Uterus (tissue), 4 donors: Measurements from ENCODE around the gene TCN2. TPM values are rescaled to one million over a fixed set of nuclear protein-coding genes. Genes with fewer than 3 reads are reported as not detected.
"Not testable (repeated sequence)": the region's sequence is repeated elsewhere in the genome, so short reads cannot be mapped to it uniquely, and the experiment has no call there.

Experiments
- DNase-seq, 2 donors: peaks; one replicate each; pipeline ENCODE4 v3.0.0-alpha.2; 2019 to 2020
- H3K27ac ChIP-seq, 2 donors: fragments of 200-600 bp; sonication (generic); 1 replicate in 1 of 2; 2 replicates in 1 of 2; pipeline ENCODE4 v1.5.1; 2016 to 2018
- H3K27me3 ChIP-seq, 2 donors: fragments of 200-600 bp; sonication (generic); one replicate each; pipeline ENCODE4 v1.5.1; 2018 to 2019; ENCODE audit warnings: control low read depth in 1 of 2
- H3K36me3 ChIP-seq, 2 donors: fragments of 200-600 bp; sonication (generic); one replicate each; pipeline ENCODE4 v1.5.1; 2019; ENCODE audit warnings: control low read depth in 1 of 2
- H3K4me1 ChIP-seq, 2 donors: fragments of 200-600 bp; sonication (generic); one replicate each; pipeline ENCODE4 v1.5.1; 2018 to 2019; ENCODE audit warnings: control low read depth in 1 of 2
- H3K4me3 ChIP-seq, 2 donors: fragments of 200-600 bp; sonication (generic); 1 replicate in 1 of 2; 2 replicates in 1 of 2; pipeline ENCODE4 v1.5.1; 2018 to 2019; ENCODE audit warnings: mild to moderate bottlenecking in 1 of 2
- H3K9me3 ChIP-seq, 2 donors: fragments of 200-600 bp; sonication (generic); one replicate each; pipeline ENCODE4 v1.5.1; 2019; ENCODE audit warnings: control low read depth in 1 of 2
- POLR2A ChIP-seq, 2 donors: fragments of 450-650 bp; IDR thresholded peaks; one replicate each; pipeline ENCODE4 v1.6.1; 2016; ENCODE audit warnings: antibody characterized with exemption in 2 of 2, mild to moderate bottlenecking in 1 of 2, moderate library complexity in 1 of 2
- intact Hi-C: fragments of 100-400 bp; cut with DNase I; formaldehyde crosslinking; loops from one replicate; pipeline ENCODE4 v1.15.1; 2023; ENCODE audit warnings: low total_unique reads
- total RNA-seq, 4 donors: library from RNA; depleted of rRNA in 3 of 4; stranded (reverse); fragments of >200 nt in 3 of 4; gene quantifications; one replicate each; pipeline versions ENCODE4 v1.1.0 to v1.2.4, GENCODE V29; 2014 to 2023
- TF ChIP-seq, protein P1 (sequence below), 4 experiments: fragments of 200-600 bp in 2 of 4; fragments of 450-650 bp in 2 of 4; sonication (generic) in 2 of 4; IDR thresholded peaks; one replicate each; pipeline ENCODE4 v1.5.1; 2016 to 2019; ENCODE audit warnings: antibody characterized with exemption in 4 of 4, mild to moderate bottlenecking in 2 of 4, moderate library complexity in 1 of 4
- donor health status: DM: yes; HTN: yes; CAD: no.

The TCN2 gene
- total RNA-seq, 4 donors from 2014 or later: 21.8 to 44.5 (median 30.3) TPM

DNA sequence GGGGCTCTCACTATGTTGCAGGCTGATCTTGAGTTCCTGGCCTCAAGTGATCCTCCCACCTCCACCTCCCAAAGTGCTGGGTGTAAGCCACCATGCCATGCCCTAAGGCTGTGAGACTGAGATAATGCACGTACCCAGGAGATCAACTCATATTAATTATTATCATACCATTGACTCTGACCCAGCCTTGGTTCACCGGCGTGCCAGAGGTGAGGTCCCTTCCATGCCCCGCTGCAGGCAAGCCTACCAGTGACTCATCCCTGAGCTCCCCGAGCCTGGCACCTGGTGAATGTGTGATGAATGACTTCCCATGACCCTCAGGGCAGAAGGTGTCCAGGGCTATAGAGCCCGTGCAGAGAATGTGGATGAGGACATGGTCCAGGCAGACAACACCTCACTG, 44.6 kb upstream of the TCN2 start:
- H3K9me3 ChIP-seq: no peaks in the 10 kb centered on the region
- no peaks in the 10 kb centered on the region for H3K4me1 ChIP-seq
- DNase-seq: no peak
- intact Hi-C loops: no loop called here
- H3K27me3 ChIP-seq: no peaks in the 10 kb centered on the region
- TF ChIP-seq, protein P1, sequence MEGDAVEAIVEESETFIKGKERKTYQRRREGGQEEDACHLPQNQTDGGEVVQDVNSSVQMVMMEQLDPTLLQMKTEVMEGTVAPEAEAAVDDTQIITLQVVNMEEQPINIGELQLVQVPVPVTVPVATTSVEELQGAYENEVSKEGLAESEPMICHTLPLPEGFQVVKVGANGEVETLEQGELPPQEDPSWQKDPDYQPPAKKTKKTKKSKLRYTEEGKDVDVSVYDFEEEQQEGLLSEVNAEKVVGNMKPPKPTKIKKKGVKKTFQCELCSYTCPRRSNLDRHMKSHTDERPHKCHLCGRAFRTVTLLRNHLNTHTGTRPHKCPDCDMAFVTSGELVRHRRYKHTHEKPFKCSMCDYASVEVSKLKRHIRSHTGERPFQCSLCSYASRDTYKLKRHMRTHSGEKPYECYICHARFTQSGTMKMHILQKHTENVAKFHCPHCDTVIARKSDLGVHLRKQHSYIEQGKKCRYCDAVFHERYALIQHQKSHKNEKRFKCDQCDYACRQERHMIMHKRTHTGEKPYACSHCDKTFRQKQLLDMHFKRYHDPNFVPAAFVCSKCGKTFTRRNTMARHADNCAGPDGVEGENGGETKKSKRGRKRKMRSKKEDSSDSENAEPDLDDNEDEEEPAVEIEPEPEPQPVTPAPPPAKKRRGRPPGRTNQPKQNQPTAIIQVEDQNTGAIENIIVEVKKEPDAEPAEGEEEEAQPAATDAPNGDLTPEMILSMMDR (IDR thresholded peaks at IDR 0.05): no peak
- TF ChIP-seq POLR2A (IDR thresholded peaks at IDR 0.05): no peak
- H3K27ac ChIP-seq: no peak overlapping the region
- H3K4me3 ChIP-seq: no peak overlapping the region
- H3K36me3 ChIP-seq: no peaks in the 10 kb centered on the region

DNA sequence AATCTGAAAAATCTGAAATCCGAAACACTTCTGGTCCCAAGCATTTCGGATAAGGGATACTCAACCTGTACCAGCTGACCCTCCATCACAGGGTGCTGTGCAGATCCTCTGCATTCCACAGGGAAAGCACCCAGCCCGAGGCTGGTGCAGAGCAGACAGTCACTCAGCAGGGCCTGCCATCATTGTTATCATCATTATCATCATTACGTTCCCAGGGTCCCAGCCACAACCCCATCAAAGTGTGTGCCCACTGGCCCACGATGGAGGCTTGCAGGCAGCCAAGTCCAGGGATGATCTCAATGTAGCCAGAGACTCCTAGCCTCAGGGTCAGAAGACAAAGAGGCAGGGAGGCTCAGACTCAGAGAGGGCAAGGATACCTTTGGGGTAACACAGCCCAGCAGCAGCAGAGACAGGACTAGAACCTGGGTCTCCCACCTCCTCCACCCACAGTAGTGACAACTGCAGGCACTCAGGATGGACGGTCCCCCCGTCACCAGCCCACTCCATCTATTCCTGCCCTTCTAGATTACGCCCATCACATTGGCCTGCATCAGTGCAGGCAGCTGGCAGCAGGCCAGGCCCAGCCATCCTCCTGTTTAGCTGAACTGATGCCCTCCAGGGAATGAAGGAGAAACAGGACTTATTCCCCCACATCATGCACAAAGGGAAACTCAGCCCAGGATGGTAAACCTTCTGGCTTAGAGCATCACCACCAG, 42.8 kb upstream of the TCN2 start:
- no peaks in the 10 kb centered on the region for H3K9me3 ChIP-seq
- no peak for DNase-seq
- no peak overlapping the region for H3K4me3 ChIP-seq
- TF ChIP-seq, protein P1 (IDR thresholded peaks at IDR 0.05): no peak
- TF ChIP-seq POLR2A (IDR thresholded peaks at IDR 0.05): no peak
- H3K36me3 ChIP-seq: no peaks in the 10 kb centered on the region
- no peaks in the 10 kb centered on the region for H3K27me3 ChIP-seq
- intact Hi-C loops: no loop called here
- H3K4me1 ChIP-seq: no peaks in the 10 kb centered on the region
- no peak overlapping the region for H3K27ac ChIP-seq

DNA sequence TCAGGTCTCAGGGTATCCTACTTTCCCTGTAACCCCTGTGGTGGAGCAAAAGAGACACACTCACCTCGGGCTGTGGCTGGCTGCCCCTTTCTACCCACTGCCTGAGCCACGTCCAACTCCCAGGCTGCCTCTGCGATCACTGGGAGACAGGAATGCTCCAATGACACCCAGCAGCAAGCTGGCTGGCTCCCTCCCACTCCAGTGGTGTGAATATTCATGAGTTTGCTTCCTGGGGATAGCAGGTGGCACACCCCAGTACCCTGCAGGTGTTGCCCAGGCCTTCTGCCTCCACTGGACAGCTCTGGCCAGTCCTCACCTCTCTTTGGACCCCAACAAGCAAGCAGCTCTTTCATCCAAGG, 42.2 kb upstream of the TCN2 start:
- no peak for DNase-seq
- TF ChIP-seq POLR2A (IDR thresholded peaks at IDR 0.05): no peak
- TF ChIP-seq, protein P1 (IDR thresholded peaks at IDR 0.05): no peak
- H3K9me3 ChIP-seq: no peaks in the 10 kb centered on the region
- H3K36me3 ChIP-seq: no peaks in the 10 kb centered on the region
- H3K27ac ChIP-seq: no peak overlapping the region
- H3K4me1 ChIP-seq: no peaks in the 10 kb centered on the region
- intact Hi-C loops: no loop called here
- no peaks in the 10 kb centered on the region for H3K27me3 ChIP-seq
- no peak overlapping the region for H3K4me3 ChIP-seq

DNA sequence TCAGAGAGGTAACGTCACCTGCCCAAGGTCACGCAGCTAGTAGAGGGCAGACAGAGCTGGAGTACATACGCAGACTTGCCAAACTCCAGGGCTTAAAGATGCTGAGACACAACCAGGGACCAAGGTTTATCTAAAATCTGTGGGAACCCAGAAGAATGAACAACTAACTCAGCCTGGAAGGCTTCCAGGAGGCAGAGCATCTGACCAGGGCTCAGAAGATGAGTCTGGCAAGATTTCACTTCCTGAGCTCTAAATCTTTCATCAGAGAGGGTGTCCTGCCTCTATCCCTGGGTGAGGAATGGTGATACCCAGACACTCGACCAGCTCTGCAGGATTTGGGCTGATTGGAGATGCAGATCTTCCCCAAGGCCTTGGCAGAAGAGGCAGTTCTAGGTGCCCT, 41.6 kb upstream of the TCN2 start:
- no peak overlapping the region for H3K27ac ChIP-seq
- intact Hi-C loops: no loop called here

DNA sequence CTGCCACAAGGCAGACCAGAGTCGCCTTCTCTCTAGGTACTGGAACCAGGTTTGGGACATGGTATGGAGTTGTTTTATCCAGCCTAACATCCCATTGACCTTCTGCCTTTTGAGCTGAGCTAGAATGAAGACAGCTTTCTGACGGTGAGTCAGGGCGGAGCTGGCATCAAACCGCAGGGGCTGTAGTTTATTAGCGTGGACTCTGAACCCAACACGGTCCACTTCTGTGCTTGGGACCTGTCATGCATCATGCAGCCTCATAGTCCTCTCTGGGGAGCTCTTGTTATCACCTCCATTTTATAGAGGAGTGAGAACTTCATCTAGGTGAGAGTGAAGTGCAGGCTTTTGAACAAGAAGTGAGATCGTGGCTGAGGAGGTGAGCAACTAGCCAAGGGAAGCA, 40.8 kb upstream of the TCN2 start:
- Histone ChIP-seq H3K4me3 (no peak overlapping the region), H3K4me1 (no peaks in the 10 kb centered on the region), H3K9me3 (no peaks in the 10 kb centered on the region), H3K27me3 (no peaks in the 10 kb centered on the region), H3K36me3 (no peaks in the 10 kb centered on the region), H3K27ac (no peak overlapping the region)
- intact Hi-C loops: no loop called here
- TF ChIP-seq, protein P1 (IDR thresholded peaks at IDR 0.05): no peak
- no peak for TF ChIP-seq POLR2A (IDR thresholded peaks at IDR 0.05)
- DNase-seq: no peak

More for the DNA sequence above, 41.6 kb upstream of the TCN2 start:
- no peaks in the 10 kb centered on the region for H3K4me1 ChIP-seq
- no peaks in the 10 kb centered on the region for H3K27me3 ChIP-seq
- H3K9me3 ChIP-seq: no peaks in the 10 kb centered on the region
- TF ChIP-seq, protein P1 (IDR thresholded peaks at IDR 0.05): no peak
- TF ChIP-seq POLR2A (IDR thresholded peaks at IDR 0.05): no peak
- no peak for DNase-seq
- H3K4me3 ChIP-seq: no peak overlapping the region
- H3K36me3 ChIP-seq: no peaks in the 10 kb centered on the region

DNA sequence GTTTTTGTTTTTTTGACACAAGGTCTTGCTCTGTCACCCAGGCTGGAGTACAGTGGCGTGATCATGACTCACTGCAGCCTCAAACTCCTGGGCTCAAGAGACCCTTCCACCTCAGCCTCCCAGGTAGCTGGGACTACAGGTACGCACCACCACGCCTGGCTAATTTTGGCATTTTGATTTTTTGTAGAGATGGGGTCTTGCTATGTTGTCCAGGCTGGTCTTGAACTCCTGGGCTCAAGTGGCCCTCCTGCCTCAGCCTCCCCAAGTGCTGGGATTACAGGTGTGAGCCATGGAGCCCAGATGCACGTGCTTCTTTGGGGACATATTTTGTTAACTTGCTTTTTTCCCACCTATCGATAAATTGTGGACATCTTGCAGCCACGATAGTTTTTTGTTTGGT, 39.7 kb upstream of the TCN2 start:
- H3K27me3 ChIP-seq, H3K4me3 ChIP-seq, H3K36me3 ChIP-seq, H3K4me1 ChIP-seq, DNase-seq, H3K9me3 ChIP-seq, H3K27ac ChIP-seq, intact Hi-C loops: not testable (repeated sequence)
